Fibroblast of skin of left quadriceps (primary cell): ENCODE data around the gene RPAP3.
A peak's percentile ranks its signal among the peaks of the same experiment; 100 is the strongest.
"Not testable (repeated sequence)": the region's sequence is repeated elsewhere in the genome, so short reads cannot be mapped to it uniquely, and the experiment has no call there.

ENCODE experiments used
- DNase-seq, 2 experiments: peaks; one replicate each; pipeline ENCODE4 v3.0.0-alpha.2; 2013; ENCODE audit warnings: low read depth in 2 of 2

The RPAP3 gene

GRCh38 chr12:47679785-47680184, 26.0 kb downstream of the RPAP3 start:
- DNase-seq = no peak

DNA sequence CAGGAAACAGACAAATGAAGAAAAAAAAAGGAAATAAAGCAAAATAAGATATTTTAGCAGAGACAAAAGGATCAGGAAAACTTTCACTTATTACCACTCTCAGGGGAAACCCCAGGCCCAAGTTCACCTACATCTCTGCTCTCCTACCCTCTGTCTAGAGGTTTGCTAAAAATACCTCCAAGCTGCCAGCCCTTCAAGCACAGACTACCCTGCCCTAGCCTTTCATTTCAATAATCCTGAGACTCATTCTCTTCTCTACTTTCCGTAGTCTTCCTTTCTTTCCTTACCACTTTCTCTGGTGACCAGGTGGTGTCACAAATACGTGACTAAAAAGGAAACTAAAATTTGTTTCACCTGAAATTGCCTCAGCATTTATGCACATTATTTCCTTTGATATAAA, 33.8 kb downstream of the RPAP3 start:
- DNase-seq = no peak

DNA sequence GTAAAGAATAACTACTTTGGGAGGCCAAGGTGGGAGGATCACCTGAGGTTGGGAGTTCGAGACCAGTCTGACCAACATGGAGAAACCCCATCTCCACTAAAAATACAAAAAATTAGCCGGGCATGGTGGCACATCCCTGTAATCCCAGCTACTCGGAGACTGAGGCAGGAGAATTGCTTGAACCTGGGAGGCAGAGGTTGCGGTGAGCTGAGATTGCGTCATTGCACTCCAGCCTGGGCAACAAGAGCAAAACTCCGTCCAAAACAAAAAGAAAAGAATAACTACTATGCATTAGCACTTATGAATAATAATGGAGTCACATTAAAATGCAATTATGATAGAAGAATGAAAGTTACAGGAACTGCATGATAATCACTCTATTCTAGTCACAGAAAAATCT, 37.9 kb downstream of the RPAP3 start:
- not testable (repeated sequence) for DNase-seq

GRCh38 chr12:47652521-47653234, 53.2 kb downstream of the RPAP3 start:
- DNase-seq = no peak

- peak; percentile 13 to 17 for DNase-seq
Measured at GRCh38 chr12:47651368-47652254, 54.2 kb downstream of the RPAP3 start.

DNA sequence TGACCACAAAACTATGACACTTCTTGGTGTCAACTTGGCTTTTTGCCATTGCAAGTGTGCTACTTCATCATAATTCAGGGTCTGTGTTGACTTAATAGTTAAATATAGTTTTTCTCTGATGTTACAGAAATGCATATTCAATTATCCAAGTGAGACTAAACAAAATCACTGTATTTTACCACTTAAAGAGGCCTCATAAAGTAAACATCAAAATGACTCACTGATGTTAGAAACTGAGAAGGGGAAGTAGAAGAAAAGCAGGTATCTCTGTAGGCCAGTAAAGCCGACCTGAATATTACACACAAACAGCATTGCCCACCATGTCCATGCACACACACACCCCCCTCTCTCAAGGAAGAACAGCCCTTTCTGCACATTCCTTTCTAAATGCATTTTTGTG, 55.4 kb downstream of the RPAP3 start:
- DNase-seq = no peak

DNA sequence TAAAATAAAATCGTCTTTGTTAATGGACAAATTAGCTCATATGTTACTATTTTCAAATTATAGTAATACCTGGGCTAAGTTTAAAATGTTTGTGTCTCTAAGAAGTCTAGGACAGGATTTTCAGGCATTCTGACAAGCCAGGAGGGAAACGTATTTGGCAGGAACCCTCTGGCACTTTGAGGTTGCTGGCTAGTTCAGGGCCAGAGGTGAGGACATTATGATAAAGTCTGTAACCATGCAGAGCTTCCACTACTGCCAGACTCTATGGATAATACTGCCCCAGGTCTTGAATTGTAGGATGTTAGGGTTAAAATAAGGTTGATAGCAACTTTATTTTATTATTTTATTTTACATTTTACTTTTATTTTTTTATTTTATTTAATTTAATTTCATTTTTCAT, 56.4 kb downstream of the RPAP3 start:
- DNase-seq = no peak

DNA sequence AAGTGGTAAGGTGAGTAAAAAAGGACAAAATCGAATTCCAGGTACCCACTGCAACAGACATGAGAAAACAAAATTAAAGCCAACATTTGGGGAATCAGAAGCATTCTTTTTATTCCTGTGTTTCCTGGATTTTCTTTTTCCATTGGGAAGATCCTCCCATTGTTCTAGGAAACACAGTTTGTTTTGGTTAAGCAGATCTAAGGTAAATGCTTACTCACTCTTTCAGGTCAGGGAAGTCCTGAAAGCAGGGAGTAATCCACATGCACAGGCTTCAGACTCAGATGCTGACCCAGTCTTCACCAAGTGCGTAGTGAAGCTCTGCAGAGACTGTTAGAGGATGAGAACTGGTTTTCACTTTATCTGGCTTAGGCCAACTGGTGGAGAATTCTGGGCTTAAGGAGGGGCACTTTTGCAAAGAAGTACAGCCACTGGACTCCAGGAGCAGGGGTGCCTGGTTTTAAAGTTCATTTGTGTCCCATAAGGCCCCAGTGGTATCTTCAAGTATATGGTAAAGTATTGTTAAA, 57.7 kb downstream of the RPAP3 start:
- DNase-seq = no peak

GRCh38 chr12:47642310-47642709, 63.5 kb downstream of the RPAP3 start:
- DNase-seq = not testable (repeated sequence)

DNA sequence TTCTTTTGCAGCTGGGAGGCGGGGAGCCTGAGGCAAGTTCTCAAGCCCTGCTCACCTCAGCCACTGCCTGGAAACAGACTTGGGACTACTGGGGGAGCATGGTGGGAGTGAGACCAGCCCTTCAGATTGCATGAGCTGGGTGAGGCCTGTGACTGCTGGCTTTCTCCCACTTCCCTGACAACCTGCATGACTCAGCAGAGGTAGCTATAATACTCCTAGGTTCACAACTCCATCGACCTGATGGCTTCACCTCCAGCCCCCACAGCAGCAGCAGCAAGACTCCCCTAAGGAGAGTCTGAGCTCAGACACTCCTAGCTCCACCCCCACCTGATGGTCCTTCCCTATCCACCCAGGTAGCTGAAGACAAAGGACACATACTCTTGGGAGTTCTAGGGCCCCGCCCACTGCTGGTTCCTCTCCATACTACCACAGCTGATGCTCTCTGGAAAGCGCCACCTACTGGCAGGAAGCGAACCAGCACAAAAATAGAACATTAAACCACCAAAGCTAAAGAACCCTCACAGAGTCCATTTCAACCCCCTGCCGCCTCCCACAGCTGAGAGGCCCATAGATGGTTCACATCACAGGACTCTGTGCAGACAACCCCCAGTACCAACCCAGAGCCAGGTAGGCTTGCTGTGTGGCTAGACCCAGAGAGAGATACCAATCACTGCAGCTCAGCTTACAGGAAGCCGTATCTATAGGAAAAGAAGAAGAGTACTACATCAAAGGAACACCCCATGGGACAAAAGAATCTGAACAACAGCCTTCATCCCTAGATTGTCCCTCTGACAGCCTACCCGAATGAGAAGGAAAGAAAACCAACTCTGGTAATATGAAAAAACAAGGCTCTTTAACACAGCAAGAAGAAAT, 68.7 kb downstream of the RPAP3 start:
- no peak for DNase-seq

DNA sequence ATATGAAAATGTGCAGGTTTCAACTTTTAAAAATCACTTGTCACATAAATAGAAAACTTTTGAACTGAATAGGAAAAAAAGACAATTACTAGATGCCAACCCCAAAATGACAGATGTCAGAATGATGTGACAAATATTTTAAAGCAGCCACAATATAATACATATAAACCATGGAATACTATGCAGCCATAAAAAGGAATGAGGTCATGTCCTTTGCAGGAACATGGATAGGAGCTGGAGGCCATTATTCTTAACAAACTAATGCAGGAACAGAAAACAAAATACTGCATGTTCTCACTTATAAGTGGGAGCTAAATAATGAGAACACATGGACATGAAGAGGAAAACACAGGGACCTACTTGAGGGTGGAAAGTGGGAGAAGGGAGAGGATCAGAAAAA, 70.1 kb downstream of the RPAP3 start:
- DNase-seq = not testable (repeated sequence)

- DNase-seq = no peak
Measured at GRCh38 chr12:47634127-47634526, 71.7 kb downstream of the RPAP3 start.

- DNase-seq = no peak
Measured at GRCh38 chr12:47621960-47622359, 83.9 kb downstream of the RPAP3 start.

GRCh38 chr12:47617476-47617875, 88.4 kb downstream of the RPAP3 start:
- DNase-seq = no peak

DNA sequence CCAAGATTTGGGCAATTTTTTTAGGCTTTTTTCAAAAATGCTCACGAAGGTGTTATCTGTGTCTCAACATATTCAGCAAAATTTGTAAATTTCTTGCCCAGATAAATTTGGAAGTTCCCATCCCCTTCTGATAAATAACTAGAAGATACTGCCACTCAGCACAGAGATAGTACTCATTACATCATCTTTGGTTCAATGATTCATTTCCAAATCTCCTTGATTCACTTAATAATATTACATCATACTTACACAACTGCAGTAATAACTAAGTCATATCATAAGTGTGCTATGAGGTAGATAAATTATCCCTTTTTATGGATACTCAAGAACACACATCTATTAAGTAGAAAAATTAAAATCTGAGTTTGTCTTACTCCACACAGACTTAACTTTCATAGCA, 89.4 kb downstream of the RPAP3 start:
- no peak for DNase-seq

GRCh38 chr12:47615711-47616110, 90.1 kb downstream of the RPAP3 start:
- DNase-seq = no peak

- no peak for DNase-seq
Measured at GRCh38 chr12:47614521-47614920, 91.3 kb downstream of the RPAP3 start.

- DNase-seq = no peak
Measured at GRCh38 chr12:47612953-47613352, 92.9 kb downstream of the RPAP3 start.

- no peak for DNase-seq
Measured at GRCh38 chr12:47611906-47612305, 93.9 kb downstream of the RPAP3 start.
